Cardiac muscle cell (in vitro differentiated cells and primary cell): ENCODE measurements around the gene WDR75. TPM values are rescaled to one million over a fixed set of nuclear protein-coding genes. Genes with fewer than 3 reads are reported as not detected.
A peak's percentile ranks its signal among the peaks of the same experiment; 100 is the strongest.

Experiments used
- DNase-seq, 2 donors: peaks; one replicate each; pipeline versions ENCODE4 v3.0.0 to v3.0.0-alpha.2; 2010 to 2017; ENCODE audit warnings: low read depth in 1 of 2, low spot score in 1 of 2
- H3K27ac ChIP-seq: fragments of 200-600 bp; sonication (generic); 2 replicates; pipeline ENCODE4 v1.5.1; 2016
- H3K27me3 ChIP-seq: fragments of 200-600 bp; sonication (generic); 2 replicates; pipeline ENCODE4 v1.6.0; 2016; ENCODE audit warnings: control low read depth
- H3K36me3 ChIP-seq: fragments of 200-600 bp; sonication (generic); 2 replicates; pipeline ENCODE4 v1.5.1; 2016; ENCODE audit warnings: control low read depth
- H3K4me1 ChIP-seq: fragments of 200-600 bp; sonication (generic); 2 replicates; pipeline ENCODE4 v1.8.1; 2017; ENCODE audit warnings: low read depth, mild to moderate bottlenecking, mixed run types
- H3K4me3 ChIP-seq: fragments of 200-600 bp; sonication (generic); 2 replicates; pipeline ENCODE4 v1.5.1; 2016; ENCODE audit warnings: mild to moderate bottlenecking
- H3K9me3 ChIP-seq: fragments of 200-600 bp; sonication (generic); 2 replicates; pipeline ENCODE4 v1.5.1; 2017; ENCODE audit warnings: low read depth, mild to moderate bottlenecking, control low read depth
- polyA plus RNA-seq: library from polyadenylated mRNA; unstranded; fragments of >200 nt; fragmentation: Nextera tagmentation; extraction: Ambion mirVana; gene quantifications from 2 replicates; pipeline ENCODE4 v1.2.1, GENCODE V29; 2016
- total RNA-seq: library from RNA; depleted of rRNA; stranded (reverse); fragments of >200 nt; gene quantifications from 2 replicates; pipeline ENCODE4 v1.2.3, GENCODE V29; 2016
- TF ChIP-seq, protein P1 (sequence below): IDR thresholded peaks from 2 replicates; pipeline ENCODE4 v1.5.1; 2012; ENCODE audit warnings: low read depth, mild to moderate bottlenecking, low read length

Gene WDR75
- total and polyA plus RNA-seq, 2 experiments from 2014 or later: 22.3 to 23.4 TPM

DNA sequence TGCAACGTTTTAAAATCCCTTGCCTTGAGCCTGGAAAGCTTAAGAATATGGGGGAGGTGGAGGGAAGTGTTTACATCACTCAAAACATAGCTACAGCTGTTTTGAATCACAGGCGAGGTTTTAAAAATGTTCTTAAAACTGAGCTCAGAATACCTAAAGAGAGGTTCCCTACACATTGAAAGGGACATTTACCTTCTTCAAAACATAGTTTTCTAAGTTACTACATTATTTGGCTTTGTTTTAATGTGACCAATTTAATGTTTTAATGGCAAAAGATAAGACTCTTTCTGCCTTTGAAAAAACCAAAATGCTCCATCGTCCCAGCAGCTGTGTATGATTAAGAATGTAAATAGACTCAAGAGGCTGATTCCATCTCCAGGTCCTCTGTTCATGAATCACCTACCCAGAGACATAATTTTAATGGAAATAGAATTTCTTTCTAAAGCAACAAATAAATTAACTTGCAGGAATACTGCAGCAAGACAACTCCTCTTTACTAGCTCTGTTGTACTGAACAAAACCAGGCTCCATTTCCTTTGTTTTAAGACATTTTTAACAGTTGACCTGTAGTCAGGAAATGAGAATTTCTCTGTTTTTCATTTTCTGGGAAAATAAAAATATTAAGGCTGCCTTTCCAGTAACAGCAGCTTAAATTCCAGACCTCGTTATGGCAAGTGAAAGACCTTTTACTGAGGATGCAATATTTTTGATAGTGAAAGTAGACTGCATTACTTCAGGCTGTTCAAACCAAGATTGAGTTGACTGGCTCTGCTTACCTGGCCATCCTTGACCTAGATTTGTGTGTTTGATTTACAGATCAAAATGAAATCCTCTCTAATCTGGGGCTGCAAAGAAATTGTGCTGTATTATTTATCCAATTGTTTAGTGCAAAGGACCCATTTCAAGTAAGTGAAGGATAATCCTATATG is 33.7 kb upstream of the WDR75 start:
- H3K4me3 ChIP-seq: no peak overlapping the region
- TF ChIP-seq, protein P1, sequence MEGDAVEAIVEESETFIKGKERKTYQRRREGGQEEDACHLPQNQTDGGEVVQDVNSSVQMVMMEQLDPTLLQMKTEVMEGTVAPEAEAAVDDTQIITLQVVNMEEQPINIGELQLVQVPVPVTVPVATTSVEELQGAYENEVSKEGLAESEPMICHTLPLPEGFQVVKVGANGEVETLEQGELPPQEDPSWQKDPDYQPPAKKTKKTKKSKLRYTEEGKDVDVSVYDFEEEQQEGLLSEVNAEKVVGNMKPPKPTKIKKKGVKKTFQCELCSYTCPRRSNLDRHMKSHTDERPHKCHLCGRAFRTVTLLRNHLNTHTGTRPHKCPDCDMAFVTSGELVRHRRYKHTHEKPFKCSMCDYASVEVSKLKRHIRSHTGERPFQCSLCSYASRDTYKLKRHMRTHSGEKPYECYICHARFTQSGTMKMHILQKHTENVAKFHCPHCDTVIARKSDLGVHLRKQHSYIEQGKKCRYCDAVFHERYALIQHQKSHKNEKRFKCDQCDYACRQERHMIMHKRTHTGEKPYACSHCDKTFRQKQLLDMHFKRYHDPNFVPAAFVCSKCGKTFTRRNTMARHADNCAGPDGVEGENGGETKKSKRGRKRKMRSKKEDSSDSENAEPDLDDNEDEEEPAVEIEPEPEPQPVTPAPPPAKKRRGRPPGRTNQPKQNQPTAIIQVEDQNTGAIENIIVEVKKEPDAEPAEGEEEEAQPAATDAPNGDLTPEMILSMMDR: no peak
- no peaks in the 10 kb centered on the region for H3K4me1 ChIP-seq
- H3K27me3 ChIP-seq: no peaks in the 10 kb centered on the region
- H3K27ac ChIP-seq: no peak overlapping the region
- no peaks in the 10 kb centered on the region for H3K36me3 ChIP-seq
- DNase-seq: peak in 1 of 2 donors; percentile 75
- H3K9me3 ChIP-seq: no peaks in the 10 kb centered on the region

DNA sequence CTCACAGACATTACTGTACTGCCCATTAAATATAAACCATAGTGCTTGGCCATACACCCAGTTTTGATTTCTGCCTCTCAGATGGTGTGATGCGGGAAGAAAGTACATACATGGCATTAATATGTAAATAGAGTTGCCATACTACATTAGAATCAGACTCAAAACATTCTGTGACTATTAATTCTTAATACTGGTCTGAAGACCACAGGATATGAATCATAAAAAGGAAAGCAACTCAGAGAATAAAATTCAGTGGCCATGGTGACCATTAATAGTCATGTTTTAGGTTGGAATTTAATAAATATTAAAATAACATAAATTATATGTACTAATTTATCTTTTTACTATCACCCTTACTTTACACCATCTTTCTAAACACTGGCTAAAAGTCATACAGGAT is 33.0 kb upstream of the WDR75 start:
- Histone ChIP-seq H3K27me3 (no peaks in the 10 kb centered on the region), H3K4me3 (no peak overlapping the region), H3K27ac (no peak overlapping the region), H3K9me3 (no peaks in the 10 kb centered on the region), H3K36me3 (no peaks in the 10 kb centered on the region), H3K4me1 (no peaks in the 10 kb centered on the region)
- DNase-seq: no peak
- TF ChIP-seq, protein P1: no peak

- peak in 1 of 2 donors; percentile 14 for DNase-seq
- H3K27me3 ChIP-seq: no peaks in the 10 kb centered on the region
- no peaks in the 10 kb centered on the region for H3K4me1 ChIP-seq
- H3K36me3 ChIP-seq: no peaks in the 10 kb centered on the region
- H3K9me3 ChIP-seq: no peaks in the 10 kb centered on the region
- no peak overlapping the region for H3K27ac ChIP-seq
- TF ChIP-seq, protein P1: no peak
- H3K4me3 ChIP-seq: no peak overlapping the region
Observed at GRCh38 chr2:189409131-189409530, 32.1 kb upstream of the WDR75 start.

DNA sequence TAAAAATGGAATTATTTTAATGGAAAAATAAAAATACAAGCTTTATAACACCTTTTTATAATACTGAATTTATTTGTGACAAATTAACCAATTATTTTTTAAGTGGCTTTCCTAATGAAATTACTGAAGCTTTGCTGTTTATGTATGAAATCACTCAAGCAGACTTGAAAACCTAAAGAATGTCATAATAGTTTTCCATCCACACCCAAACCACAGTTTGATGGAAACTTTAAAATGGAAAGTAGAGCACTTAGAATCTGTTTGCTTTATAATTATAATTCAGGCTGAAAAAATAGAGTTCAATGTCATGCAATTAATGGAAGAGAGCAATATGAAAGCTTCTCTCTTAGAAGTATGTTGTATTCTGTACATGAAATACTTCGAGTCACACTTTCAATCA is 31.6 kb upstream of the WDR75 start:
- no peaks in the 10 kb centered on the region for H3K36me3 ChIP-seq
- TF ChIP-seq, protein P1: no peak
- peak in 1 of 2 donors; percentile 27 for DNase-seq
- no peak overlapping the region for H3K4me3 ChIP-seq
- H3K4me1 ChIP-seq: no peaks in the 10 kb centered on the region
- no peaks in the 10 kb centered on the region for H3K9me3 ChIP-seq
- H3K27me3 ChIP-seq: no peaks in the 10 kb centered on the region
- no peak overlapping the region for H3K27ac ChIP-seq

GRCh38 chr2:189411860-189412259 is 29.4 kb upstream of the WDR75 start:
- TF ChIP-seq, protein P1: no peak
- no peaks in the 10 kb centered on the region for H3K27me3 ChIP-seq
- H3K4me3 ChIP-seq: no peak overlapping the region
- DNase-seq: peak in 1 of 2 donors; percentile 94
- no peaks in the 10 kb centered on the region for H3K9me3 ChIP-seq
- no peaks in the 10 kb centered on the region for H3K4me1 ChIP-seq
- H3K36me3 ChIP-seq: no peaks in the 10 kb centered on the region
- no peak overlapping the region for H3K27ac ChIP-seq
